ENCODE measurements around the gene SSTR3.

The SSTR3 gene

DNA sequence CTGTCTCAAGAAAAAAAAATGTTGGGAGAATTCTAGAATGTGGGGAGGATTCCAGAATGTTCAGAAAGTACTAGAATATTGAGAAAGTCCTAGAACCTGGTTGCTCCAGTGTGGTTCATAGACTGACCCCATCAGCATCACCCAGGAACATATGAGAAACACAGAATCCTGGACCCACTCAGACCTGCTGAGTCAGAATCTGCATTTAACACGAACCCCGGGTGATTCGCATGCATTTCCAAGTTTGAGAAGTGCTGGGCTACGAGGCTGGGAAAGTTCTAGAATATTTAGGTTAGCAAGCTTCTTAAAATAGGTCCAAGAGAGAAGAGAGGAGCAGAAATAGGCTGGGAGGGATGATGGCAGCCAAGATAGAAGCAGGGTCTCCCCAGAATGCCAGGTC, 30.6 kb downstream of the SSTR3 start:
- ATAC-seq: no peak
- TF ChIP-seq, protein P1, sequence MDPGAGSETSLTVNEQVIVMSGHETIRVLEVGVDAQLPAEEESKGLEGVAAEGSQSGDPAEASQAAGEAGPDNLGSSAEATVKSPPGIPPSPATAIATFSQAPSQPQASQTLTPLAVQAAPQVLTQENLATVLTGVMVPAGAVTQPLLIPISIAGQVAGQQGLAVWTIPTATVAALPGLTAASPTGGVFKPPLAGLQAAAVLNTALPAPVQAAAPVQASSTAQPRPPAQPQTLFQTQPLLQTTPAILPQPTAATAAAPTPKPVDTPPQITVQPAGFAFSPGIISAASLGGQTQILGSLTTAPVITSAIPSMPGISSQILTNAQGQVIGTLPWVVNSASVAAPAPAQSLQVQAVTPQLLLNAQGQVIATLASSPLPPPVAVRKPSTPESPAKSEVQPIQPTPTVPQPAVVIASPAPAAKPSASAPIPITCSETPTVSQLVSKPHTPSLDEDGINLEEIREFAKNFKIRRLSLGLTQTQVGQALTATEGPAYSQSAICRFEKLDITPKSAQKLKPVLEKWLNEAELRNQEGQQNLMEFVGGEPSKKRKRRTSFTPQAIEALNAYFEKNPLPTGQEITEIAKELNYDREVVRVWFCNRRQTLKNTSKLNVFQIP (CRISPR knock-in tag; IDR thresholded peaks at IDR 0.05; ENCODE audit: borderline replicate concordance, low read depth): no peak
- TF ChIP-seq GLIS3 (CRISPR knock-in tag; IDR thresholded peaks at IDR 0.05): no peak
- TF ChIP-seq ISL1 (CRISPR knock-in tag; IDR thresholded peaks at IDR 0.05): no peak
- TF ChIP-seq PPARA (CRISPR knock-in tag; IDR thresholded peaks at IDR 0.05; ENCODE audit: borderline replicate concordance): no peak
- TF ChIP-seq SNAI2 (CRISPR knock-in tag; IDR thresholded peaks at IDR 0.05): no peak
- TF ChIP-seq ZNF70 (CRISPR knock-in tag; IDR thresholded peaks at IDR 0.05): no peak
- no peak for TF ChIP-seq ARNTL (CRISPR knock-in tag; IDR thresholded peaks at IDR 0.05; ENCODE audit: borderline replicate concordance, low read depth)
- TF ChIP-seq ESRRG (CRISPR knock-in tag; IDR thresholded peaks at IDR 0.05): no peak
- TF ChIP-seq ZNF8 (CRISPR knock-in tag; IDR thresholded peaks at IDR 0.05): no peak
- TF ChIP-seq RARB (CRISPR knock-in tag; IDR thresholded peaks at IDR 0.05): no peak
- TF ChIP-seq OSR1 (CRISPR knock-in tag; IDR thresholded peaks at IDR 0.05): no peak

DNA sequence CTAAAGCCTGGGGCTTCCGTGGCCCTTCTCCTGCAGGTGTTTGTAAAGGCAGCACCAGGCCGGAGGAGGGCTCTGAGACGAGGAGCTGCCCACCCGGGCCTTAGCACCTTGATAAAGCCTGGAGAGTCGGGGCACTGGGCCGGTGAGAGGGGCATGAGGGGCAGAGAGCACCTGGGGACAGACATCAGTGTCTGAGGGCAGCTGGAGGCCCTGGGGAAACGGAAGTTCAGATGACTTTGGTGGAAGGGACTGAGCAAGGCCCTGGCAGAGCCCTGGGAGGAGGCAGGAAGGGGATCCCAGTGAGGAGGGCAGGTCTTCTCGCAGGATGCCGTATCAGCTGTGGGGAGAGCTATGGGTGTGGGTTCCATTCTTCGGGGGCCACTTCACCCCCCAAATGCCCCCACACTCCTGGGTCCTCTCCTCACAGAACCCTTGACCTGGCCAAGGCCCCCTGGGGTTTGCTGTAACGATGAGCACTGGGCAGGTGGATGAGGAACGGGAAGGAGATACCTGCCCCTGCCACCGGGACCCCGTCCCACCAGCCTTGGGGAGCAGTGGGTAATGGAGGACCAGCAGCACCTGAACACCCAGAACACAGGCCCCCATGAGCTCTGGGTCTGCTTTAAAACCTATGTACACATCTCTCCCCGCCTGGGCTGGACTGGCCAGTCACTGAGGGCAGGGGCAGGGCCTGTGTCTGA, 31.6 kb downstream of the SSTR3 start:
- no peak for ATAC-seq
- no peak for TF ChIP-seq ZFP30 (CRISPR knock-in tag; IDR thresholded peaks at IDR 0.05)

DNA sequence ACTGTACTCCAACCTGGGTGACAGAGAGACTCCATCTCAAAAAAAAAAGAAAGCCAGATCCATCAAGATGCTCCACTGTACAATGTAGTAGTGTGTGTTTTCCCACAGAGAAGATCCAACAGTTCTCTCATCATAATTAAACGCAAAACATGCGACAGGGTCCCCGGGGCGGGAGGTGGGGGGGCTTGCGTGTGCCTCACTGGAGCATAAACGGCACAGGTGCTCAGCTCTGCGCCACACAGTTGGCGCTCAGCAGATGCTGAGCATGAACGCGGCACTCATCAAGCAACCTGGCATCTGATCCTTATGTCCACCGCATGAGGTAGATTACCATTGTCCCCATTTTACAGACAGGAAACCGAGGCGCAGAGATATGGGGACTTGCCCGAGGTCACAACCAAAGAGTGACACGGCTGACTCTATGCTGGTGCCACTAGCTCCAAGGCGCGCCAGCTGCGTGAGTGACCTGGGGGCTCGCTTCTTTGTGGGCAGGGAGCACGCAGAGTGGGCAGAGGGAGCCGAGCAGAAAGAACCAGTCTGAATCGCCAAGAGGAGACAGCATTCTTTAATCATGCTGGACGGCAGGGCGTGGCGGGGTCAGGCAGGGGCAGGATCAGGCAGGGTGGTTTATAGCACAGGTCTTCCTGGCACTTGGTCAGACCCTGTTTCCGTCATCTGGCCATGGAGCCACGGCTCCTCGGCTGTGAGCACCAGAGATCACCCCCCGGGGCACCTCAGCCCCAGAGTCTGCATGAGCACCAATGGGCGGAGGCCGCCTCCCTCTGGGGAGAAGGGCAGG, 32.5 kb downstream of the SSTR3 start:
- ATAC-seq: no peak
- TF ChIP-seq RARB (CRISPR knock-in tag; IDR thresholded peaks at IDR 0.05) (no peak), OSR1 (CRISPR knock-in tag; IDR thresholded peaks at IDR 0.05) (no peak), ARNTL (CRISPR knock-in tag; IDR thresholded peaks at IDR 0.05; ENCODE audit: borderline replicate concordance, low read depth) (no peak), ZFP3 (CRISPR knock-in tag; IDR thresholded peaks at IDR 0.05) (no peak), ZNF565 (CRISPR knock-in tag; conservative IDR thresholded peaks at IDR 0.05; ENCODE audit: low read depth) (no peak), PPARA (CRISPR knock-in tag; IDR thresholded peaks at IDR 0.05; ENCODE audit: borderline replicate concordance) (no peak), ESRRG (CRISPR knock-in tag; IDR thresholded peaks at IDR 0.05) (no peak), BACH2 (CRISPR knock-in tag; IDR thresholded peaks at IDR 0.05; ENCODE audit: borderline replicate concordance) (no peak), ZNF8 (CRISPR knock-in tag; IDR thresholded peaks at IDR 0.05) (no peak), TOX (CRISPR knock-in tag; IDR thresholded peaks at IDR 0.05; ENCODE audit: borderline replicate concordance) (no peak), CSDC2 (CRISPR knock-in tag; IDR thresholded peaks at IDR 0.05) (no peak), TCF4 (CRISPR knock-in tag; IDR thresholded peaks at IDR 0.05; ENCODE audit: borderline replicate concordance) (no peak)
- TF ChIP-seq, protein P1 (CRISPR knock-in tag; IDR thresholded peaks at IDR 0.05; ENCODE audit: borderline replicate concordance, low read depth): no peak
- TF ChIP-seq, protein P2, sequence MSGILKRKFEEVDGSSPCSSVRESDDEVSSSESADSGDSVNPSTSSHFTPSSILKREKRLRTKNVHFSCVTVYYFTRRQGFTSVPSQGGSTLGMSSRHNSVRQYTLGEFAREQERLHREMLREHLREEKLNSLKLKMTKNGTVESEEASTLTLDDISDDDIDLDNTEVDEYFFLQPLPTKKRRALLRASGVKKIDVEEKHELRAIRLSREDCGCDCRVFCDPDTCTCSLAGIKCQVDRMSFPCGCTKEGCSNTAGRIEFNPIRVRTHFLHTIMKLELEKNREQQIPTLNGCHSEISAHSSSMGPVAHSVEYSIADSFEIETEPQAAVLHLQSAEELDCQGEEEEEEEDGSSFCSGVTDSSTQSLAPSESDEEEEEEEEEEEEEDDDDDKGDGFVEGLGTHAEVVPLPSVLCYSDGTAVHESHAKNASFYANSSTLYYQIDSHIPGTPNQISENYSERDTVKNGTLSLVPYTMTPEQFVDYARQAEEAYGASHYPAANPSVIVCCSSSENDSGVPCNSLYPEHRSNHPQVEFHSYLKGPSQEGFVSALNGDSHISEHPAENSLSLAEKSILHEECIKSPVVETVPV (CRISPR knock-in tag; IDR thresholded peaks at IDR 0.05): no peak
- TF ChIP-seq, protein P3, sequence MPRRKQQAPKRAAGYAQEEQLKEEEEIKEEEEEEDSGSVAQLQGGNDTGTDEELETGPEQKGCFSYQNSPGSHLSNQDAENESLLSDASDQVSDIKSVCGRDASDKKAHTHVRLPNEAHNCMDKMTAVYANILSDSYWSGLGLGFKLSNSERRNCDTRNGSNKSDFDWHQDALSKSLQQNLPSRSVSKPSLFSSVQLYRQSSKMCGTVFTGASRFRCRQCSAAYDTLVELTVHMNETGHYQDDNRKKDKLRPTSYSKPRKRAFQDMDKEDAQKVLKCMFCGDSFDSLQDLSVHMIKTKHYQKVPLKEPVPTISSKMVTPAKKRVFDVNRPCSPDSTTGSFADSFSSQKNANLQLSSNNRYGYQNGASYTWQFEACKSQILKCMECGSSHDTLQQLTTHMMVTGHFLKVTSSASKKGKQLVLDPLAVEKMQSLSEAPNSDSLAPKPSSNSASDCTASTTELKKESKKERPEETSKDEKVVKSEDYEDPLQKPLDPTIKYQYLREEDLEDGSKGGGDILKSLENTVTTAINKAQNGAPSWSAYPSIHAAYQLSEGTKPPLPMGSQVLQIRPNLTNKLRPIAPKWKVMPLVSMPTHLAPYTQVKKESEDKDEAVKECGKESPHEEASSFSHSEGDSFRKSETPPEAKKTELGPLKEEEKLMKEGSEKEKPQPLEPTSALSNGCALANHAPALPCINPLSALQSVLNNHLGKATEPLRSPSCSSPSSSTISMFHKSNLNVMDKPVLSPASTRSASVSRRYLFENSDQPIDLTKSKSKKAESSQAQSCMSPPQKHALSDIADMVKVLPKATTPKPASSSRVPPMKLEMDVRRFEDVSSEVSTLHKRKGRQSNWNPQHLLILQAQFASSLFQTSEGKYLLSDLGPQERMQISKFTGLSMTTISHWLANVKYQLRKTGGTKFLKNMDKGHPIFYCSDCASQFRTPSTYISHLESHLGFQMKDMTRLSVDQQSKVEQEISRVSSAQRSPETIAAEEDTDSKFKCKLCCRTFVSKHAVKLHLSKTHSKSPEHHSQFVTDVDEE (CRISPR knock-in tag; IDR thresholded peaks at IDR 0.05): no peak

Measured in SK-N-SH treated with all-trans-retinoic acid at 6 μM for 48 hours (cell line).